ENCODE measurements around the gene FSIP1.

Gene FSIP1

DNA sequence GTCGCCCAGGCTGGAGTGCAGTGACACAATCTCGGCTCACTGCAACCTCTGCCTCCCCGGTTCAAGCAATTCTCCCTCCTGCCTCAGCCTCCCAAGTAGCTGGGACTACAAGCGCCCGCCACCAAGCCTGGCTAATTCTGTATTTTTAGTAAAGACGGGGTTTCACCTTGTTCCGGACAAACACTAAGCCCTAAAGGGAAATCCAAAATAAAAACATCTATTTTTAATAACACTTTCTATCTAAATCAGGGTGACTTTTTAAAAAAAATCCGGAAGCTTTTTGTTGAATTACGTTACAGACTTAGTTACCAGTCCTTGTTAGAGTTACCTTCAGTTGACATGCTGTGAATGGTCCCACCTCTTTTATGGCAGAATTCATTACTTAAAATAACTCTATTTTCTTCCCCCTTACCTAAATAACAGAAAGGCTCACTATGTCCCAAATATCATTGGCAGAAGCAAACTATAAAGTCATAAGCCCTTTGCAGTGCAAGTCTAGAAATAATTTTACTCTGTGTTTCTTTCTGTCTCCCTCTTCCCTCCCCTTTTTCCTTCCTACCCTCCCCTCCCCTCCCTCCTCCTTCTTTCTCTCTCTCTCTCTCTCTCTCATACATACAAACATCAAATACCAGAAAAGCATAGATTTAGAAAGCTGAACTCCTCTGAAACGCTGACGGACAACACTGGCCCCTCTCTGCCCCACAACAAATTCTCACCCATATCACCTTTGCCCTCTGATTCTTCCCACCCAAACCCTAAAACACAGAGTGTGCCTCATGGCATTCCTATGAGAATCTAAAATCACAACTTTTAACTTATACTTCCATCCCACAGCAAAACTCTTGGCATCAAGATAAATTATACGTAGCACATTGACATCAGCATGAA is 183.4 kb downstream of the FSIP1 start:
- no peak for DNase-seq (ENCODE audit: low spot score)
- TF ChIP-seq, protein P1, sequence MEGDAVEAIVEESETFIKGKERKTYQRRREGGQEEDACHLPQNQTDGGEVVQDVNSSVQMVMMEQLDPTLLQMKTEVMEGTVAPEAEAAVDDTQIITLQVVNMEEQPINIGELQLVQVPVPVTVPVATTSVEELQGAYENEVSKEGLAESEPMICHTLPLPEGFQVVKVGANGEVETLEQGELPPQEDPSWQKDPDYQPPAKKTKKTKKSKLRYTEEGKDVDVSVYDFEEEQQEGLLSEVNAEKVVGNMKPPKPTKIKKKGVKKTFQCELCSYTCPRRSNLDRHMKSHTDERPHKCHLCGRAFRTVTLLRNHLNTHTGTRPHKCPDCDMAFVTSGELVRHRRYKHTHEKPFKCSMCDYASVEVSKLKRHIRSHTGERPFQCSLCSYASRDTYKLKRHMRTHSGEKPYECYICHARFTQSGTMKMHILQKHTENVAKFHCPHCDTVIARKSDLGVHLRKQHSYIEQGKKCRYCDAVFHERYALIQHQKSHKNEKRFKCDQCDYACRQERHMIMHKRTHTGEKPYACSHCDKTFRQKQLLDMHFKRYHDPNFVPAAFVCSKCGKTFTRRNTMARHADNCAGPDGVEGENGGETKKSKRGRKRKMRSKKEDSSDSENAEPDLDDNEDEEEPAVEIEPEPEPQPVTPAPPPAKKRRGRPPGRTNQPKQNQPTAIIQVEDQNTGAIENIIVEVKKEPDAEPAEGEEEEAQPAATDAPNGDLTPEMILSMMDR (IDR thresholded peaks at IDR 0.05; ENCODE audit: extremely low read depth, missing control alignments): no peak

DNA sequence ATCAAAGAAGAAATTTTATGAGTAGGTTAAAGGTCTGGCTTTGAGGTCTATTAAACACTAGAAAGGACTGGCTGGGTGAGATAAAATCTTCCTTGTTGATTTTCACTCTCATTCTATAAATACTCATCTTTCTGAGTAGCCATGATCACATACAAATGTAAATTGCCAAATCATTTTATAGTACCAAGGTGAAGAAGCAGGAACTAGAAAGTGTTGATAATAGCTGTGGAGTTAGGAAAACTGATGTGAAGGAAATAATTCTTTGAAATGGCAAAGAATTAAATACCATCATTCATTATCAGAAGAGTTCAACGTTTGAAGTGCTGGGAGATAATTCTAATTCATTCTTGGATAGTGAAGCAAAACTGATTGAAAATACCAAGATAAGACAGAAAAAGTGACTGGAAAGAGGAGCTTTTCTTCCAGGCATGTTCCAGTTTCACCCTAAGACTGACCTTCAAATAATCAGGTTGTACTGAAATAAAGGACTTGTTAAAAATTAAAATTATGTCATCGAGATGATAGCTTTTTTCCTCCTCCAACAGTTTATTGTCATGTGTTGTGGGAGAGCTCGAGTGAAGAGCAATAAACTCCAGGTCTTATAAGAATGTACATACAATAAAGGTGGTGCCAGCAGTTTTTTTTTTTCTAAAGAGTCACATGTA is 184.3 kb downstream of the FSIP1 start:
- DNase-seq (ENCODE audit: low spot score): no peak
- TF ChIP-seq, protein P1 (IDR thresholded peaks at IDR 0.05; ENCODE audit: extremely low read depth, missing control alignments): no peak

DNA sequence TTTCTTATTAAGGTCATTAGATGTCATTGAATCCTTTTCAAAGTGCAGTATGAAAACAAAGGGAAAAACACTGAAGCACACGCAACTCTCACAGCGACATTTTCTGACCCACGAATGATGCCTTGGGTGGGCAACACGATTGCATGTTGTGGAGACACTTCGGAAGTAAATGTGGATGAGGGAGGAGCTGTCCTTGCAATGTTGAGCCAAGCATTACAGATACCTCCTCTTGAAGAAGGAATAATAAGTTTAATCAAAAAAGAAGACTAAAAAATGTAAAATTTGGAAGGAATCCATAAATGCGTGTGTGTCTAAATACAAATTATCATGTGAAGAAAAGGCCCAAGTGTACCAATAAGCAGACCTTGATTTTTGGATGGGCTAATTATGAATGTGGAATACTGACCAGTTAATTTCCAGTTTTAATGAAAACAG is 184.9 kb downstream of the FSIP1 start:
- TF ChIP-seq, protein P1 (IDR thresholded peaks at IDR 0.05; ENCODE audit: extremely low read depth, missing control alignments): no peak
- DNase-seq (ENCODE audit: low spot score): no peak

DNA sequence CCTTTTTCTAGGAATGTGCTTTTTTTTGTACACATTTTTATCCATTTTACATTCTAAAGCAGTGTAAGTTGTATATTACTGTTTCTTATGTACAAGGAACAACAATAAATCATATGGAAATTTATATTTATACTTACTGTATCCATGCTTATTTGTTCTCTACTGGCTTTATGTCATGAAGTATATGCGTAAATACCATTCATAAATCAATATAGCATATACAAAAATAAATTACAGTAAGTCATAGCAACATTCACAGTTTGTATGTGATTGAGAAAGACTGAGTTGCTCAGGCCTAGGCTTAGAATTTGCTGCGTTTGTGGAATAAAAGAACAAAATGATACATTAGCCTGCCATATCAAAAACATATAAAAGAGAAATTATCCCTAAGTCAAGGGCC is 185.3 kb downstream of the FSIP1 start:
- TF ChIP-seq, protein P1 (IDR thresholded peaks at IDR 0.05; ENCODE audit: extremely low read depth, missing control alignments): no peak
- DNase-seq (ENCODE audit: low spot score): no peak

DNA sequence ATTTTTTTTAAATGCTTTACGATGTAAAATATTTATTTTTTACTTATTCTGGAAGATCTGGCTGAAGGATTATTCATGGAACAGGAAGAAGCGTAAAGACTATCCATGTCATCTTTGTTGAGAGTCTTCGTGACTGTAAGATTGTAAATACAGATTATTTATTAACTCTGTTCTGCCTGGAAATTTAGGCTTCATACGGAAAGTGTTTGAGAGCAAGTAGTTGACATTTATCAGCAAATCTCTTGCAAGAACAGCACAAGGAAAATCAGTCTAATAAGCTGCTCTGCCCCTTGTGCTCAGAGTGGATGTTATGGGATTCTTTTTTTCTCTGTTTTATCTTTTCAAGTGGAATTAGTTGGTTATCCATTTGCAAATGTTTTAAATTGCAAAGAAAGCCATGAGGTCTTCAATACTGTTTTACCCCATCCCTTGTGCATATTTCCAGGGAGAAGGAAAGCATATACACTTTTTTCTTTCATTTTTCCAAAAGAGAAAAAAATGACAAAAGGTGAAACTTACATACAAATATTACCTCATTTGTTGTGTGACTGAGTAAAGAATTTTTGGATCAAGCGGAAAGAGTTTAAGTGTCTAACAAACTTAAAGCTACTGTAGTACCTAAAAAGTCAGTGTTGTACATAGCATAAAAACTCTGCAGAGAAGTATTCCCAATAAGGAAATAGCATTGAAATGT is 186.1 kb downstream of the FSIP1 start:
- TF ChIP-seq, protein P1 (IDR thresholded peaks at IDR 0.05; ENCODE audit: extremely low read depth, missing control alignments): no peak
- no peak for DNase-seq (ENCODE audit: low spot score)

DNA sequence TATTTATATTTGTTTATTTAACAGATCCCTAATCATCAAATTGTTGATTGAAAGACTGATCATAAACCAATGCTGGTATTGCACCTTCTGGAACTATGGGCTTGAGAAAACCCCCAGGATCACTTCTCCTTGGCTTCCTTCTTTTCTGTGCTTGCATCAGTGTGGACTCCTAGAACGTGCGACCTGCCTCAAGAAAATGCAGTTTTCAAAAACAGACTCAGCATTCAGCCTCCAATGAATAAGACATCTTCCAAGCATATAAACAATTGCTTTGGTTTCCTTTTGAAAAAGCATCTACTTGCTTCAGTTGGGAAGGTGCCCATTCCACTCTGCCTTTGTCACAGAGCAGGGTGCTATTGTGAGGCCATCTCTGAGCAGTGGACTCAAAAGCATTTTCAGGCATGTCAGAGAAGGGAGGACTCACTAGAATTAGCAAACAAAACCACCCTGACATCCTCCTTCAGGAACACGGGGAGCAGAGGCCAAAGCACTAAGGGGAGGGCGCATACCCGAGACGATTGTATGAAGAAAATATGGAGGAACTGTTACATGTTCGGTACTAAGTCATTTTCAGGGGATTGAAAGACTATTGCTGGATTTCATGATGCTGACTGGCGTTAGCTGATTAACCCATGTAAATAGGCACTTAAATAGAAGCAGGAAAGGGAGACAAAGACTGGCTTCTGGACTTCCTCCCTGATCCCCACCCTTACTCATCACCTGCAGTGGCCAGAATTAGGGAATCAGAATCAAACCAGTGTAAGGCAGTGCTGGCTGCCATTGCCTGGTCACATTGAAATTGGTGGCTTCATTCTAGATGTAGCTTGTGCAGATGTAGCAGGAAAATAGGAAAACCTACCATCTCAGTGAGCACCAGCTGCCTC is 187.1 kb downstream of the FSIP1 start:
- no peak for DNase-seq (ENCODE audit: low spot score)
- TF ChIP-seq, protein P1 (IDR thresholded peaks at IDR 0.05; ENCODE audit: extremely low read depth, missing control alignments): no peak
